Right forelimb (tissue), 1 donor: ENCODE results near the gene MEGF8.
"Not testable (repeated sequence)": the region's sequence is repeated elsewhere in the genome, so short reads cannot be mapped to it uniquely, and the experiment has no call there.

Experiments used
- DNase-seq: peaks from one replicate; pipeline ENCODE4 v3.0.0-alpha.2; 2018

MEGF8 gene

DNA sequence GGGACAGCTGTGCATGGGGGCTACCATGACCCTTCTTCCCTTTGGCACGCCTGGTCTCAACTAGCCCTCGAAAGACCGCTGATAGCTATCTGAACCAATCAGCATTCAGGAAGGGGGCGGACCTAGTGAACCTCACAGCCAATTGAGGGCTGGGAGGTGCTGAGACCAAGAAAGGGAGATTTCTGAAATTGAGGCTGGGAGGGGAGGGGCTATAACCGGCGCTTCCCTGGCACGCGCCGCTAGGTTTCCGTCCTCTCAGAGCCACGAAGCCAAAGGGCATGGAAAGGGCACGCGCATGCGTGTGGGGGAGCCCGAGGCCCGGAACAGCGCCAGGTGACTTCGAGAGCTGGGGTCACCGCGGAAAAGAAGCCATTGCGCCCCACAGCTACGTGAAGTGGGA lies 18.8 kb upstream of the MEGF8 start:
- DNase-seq = no peak

DNA sequence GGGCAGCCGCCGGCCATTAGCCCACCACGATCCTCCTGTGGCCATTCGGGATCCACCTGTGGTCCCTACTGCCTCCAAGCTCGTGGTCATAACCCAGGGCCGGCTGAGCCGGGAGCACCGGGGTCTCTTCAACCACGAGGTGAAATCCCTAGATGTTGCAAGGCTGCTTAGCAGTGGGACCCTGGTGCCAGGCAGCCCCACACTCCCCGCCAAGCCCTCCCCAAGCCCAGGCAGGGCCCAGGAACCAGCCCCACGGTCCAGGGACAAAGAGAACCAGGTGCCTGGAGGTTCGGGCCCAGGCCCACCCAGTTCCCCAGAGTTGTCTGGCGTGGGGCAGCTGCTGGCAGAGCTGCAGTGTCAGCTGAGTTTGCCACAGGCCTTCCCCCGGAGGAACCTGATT lies 15.7 kb upstream of the MEGF8 start:
- no peak for DNase-seq

DNA sequence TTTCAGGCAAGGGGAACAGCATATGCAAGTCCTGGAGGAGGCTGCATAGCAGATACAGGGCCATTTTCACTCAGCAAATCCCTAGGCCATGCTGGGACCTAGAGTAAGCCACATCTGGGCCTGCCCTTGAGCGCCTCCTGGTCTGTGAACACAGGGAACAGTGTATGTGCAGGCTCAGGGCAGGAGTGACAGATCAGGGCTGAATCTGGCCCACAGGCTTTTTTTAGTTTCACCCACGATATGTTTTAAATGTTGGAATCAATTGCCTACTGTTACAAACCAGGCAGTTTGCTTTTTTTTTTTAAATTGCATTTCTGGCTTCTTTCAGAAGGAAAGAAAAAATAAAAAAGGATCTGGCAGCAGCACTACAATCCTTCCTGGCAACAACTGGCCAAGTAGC lies 13.8 kb upstream of the MEGF8 start:
- DNase-seq = no peak

DNA sequence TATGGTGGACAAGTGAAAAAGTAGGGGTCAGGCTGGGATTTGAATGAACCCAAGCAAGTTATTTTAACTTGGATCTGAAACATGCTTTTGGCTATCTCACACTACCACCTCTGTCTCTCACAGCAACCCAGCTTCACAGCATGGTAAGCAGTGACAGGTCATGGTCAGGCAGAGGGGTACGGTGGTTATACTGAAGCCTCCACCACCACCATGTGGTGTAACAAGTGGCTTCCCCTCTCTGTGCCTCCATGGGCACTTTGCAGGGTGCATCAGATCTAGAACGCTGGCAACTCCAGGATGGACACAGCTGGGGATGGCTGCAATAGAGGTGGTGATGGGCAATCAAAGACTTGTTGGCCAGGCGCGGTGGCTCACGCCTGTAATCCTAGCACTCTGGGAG lies 13.1 kb upstream of the MEGF8 start:
- no peak for DNase-seq

- no peak for DNase-seq
These were observed 12.2 kb upstream of the MEGF8 start, which contains the start of gene TMEM145 for GRCh38 chr19:42313096-42313839. Gene TMEM145, plus strand, starts transcription at chr19:42313309. Its CDS starts 68 bp downstream, at chr19:42313377.

DNA sequence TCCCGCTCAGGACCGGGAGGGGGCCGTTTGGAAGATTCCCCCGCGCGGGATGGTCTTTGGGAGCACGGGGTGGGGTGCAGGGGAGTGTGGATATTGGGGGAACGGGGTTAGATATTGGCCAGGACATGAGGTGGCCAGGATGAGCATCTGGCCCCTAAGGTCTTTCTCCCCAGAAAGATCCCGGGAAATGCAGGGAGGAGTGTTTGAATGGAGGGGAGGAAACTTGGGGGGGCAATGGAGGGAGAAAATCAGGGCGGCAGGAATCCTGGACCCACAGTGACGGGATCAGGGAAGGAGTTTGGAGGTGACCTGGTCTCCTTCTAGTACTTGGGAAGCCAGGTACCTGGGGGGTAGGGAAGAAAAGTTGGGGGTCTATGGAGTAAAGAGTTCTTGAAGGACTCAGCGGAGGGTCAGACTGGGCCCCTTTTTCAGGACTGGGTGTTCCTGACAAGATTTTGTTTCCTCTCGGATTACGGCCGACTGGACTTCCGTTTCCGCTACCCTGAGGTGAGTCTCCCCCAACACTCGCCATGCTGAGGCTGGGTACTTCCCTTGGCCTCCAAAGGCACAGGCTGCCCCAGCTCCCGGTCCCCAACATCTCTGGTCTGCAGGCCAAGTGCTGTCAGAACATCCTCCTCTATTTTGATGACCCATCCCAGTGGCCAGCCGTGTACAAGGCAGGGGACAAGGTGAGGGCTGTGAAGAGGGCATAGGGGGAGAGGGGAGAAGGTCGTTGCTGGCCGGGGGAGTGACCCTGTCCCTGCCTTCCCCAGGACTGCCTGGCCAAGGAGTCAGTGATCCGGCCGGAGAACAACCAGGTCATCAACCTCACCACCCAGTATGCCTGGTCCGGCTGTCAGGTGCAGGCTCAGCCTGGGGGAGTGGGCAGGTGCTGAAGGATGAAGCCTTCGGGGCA lies 11.3 kb upstream of the MEGF8 start:
- no peak for DNase-seq

- no peak for DNase-seq
These were observed 10.4 kb upstream of the MEGF8 start for GRCh38 chr19:42315024-42315423.

DNA sequence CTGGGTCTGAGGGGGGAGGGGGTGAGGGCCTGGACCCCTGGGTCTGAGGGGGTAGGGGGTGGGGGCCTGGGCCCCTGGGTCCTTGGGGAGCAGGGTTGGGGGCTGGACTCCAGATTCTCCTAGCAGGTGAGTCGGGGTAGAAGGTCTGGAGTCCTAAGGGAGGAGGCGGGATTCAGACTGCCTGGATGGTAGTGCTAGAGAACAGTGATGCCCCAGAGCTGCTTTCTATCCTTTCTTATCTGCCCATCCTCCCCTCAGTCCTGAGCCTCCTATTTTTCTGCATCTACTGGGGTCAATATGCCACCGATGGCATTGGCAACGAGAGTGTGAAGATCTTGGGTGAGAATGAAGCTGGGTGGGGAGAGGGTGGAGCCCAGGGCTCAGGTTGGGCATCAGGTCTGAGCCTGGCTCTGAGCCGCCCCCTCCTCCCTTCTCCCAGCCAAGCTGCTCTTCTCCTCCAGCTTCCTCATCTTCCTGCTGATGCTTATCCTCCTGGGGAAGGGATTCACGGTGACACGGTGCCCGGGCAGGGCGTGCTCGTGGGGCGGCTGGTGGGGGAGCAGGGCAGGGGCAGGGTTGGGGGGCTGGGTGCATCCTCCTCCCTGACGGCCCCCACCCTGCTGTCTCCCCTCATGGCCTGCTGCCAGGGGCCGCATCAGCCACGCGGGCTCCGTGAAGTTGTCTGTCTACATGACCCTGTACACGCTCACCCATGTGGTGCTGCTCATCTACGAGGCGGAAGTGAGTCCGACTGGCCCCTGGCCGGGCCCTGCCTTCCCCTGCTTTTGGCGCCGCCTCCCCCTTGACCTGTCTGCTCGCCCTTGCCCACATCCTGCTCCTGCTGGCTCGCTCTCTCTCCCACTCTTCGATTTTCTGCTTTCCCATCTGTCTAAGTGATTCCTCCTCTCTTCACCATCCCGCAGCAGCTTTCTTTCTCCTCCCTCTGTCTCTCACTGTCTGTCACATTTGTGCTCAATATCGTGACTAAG lies 8.9 kb upstream of the MEGF8 start:
- DNase-seq = no peak

DNA sequence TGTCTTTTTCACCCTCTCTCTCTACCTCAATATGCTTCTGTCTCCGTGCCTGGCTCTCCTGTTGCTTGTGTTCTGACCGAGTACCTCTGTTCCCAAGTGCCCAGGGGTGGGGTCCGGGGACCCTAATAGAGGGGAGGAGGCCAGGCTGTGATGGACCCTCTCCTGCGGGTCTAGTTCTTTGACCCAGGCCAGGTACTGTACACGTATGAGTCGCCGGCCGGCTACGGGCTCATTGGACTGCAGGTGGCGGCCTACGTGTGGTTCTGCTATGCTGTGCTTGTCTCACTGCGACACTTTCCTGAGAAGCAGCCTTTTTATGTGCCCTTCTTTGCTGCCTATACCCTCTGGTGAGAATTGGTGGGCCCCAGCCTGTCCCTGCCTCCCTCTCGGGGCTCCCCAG lies 7.9 kb upstream of the MEGF8 start:
- no peak for DNase-seq

DNA sequence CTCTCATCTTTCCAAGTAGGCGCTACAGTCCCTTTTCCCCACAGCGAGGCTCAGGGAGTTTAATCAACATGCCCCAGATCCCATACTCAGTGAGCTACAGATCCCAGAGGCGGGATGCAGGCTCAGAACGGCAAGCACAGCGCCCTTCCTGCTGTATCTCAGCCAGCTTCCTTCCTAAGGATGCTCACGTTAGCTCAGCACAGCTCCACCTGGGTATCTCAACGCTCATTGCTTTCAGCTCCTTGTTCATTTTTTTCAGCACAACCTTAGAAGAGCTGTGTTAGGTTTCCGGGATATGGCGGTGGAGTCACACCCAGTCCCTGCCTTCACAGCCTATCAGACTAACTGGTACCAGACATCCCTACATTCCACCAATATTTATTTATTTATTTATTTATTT lies 3.1 kb upstream of the MEGF8 start:
- DNase-seq = no peak

GRCh38 chr19:42323473-42323851 lies 2.0 kb upstream of the MEGF8 start:
- no peak for DNase-seq

- no peak for DNase-seq
These were observed 1.4 kb upstream of the MEGF8 start for GRCh38 chr19:42323852-42324654.

DNA sequence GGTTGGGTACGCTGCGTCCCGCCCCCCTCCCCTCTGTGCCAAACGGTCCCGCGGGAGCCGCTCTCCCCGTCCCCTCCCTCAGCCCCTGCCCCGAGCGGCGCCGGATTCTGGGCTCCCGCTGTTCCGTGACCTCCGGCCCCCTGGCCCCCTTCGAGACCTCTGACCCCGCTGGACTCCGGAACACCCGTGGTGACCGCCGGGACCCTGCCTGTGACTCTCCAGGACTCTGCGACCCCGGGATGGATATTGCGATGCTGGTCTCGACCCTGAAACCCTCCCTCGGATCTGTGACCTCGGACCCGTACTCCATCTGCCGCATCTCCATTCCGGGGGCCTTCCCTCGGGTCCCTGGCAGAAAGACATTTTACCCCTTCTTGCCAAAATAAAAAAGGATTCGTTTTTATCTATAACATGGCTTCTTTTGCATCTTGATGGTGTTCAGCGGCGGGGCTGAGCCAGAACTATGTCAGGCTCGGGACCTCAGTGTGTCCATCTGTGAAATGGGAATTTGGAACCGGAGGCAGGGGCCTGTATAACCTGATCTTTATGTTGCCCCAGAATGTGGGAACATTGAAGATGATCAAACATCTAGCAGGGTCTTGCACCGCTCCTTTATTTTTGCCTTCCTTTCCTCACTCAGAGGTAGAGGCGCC lies 654 bp upstream of the MEGF8 start:
- DNase-seq = no peak

- peak; percentile 53 for DNase-seq
These were observed 699 bp downstream of the MEGF8 start for GRCh38 chr19:42325896-42326771.

- DNase-seq = no peak
These were observed 1.5 kb downstream of the MEGF8 start for GRCh38 chr19:42326969-42327368.

DNA sequence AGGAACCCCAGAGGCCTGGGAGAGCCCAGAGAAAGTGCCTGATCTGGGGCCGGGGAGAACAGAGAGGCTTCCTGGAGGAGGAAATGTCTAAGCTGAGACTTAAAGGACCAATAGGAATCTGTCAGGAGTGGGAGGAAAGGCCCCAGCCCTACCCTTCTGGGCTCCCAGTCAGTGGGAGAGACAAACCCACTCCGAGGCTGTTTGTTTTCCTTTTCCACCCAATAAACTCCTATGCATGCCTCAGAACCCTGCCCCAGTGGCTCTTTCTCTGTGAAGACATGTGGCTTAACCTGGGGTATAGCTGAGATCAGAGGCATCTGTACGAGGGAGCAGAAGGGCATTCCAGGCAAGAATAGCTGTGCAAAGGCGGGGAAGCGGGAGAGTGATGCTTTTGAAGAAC lies 1.9 kb downstream of the MEGF8 start:
- DNase-seq = no peak

GRCh38 chr19:42328106-42328505 lies 2.7 kb downstream of the MEGF8 start:
- DNase-seq = no peak

GRCh38 chr19:42328854-42329253 lies 3.4 kb downstream of the MEGF8 start:
- DNase-seq = no peak

DNA sequence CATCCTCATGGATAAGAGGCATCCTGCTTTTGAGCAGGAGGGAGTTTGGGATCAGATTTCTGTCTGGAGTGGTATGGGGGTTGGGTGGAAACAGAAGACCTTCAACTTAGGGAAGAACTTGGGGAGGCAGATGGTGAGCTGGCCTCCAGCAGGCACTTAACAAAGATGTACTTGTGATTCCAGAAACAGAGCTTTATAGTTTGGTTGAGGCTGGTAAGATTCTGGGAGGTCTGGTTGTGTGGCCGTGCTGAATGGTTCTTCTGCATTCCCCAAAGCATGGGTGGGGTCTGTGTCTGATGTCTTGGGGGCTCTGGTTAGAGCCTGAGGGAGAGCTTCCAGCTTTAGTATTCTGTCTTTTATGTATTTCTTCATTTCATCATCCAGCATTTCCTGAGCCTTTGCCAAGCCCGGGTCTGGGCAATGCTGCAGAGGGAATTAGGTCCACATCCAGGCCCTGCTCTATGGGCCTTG lies 4.8 kb downstream of the MEGF8 start:
- DNase-seq = no peak

DNA sequence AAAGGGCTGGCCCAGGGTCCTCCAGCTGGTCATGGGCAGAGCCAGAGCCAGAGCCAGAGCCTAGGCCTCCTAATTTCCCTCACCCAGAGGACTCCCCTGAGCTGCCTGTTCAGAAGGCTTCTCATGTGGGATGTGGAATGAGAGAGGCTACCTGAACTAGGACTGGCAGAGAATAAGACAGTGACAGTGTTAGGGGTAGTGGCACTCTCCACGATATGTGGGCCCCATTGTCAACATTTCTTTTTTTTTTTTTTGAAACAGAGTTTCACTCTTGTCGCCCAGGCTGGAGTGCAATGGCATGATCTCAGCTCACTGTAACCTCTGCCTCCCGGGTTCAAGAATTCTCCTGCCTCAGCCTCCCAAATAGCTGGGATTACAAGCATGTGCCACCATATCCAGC lies 5.9 kb downstream of the MEGF8 start:
- DNase-seq = not testable (repeated sequence)
